OCI-LY7 (cell line): Measurements from ENCODE around the gene ACSF2.

ENCODE experiments used
- CTCF ChIP-seq: fragments of 200-600 bp; sonication (generic); conservative IDR thresholded peaks from 2 replicates; pipeline ENCODE4 v1.5.1; 2014; ENCODE audit warnings: mild to moderate bottlenecking, antibody characterized with exemption, low read length, moderate library complexity, mixed read lengths
- EZH2phosphoT487 ChIP-seq: fragments of 200-600 bp; sonication (generic); IDR thresholded peaks from 2 replicates; pipeline ENCODE4 v1.6.1; 2018; ENCODE audit warnings: low read depth, borderline replicate concordance, mild to moderate bottlenecking, mixed run types, antibody characterized with exemption, low read length, moderate library complexity, mixed read lengths

GRCh38 chr17:50505591-50506130 lies 79.6 kb downstream of the ACSF2 start:
- TF ChIP-seq CTCF (no peak), EZH2phosphoT487 (no peak)
